HG03039 (cell line): Measurements from ENCODE around the gene CEP170.
"Not testable (repeated sequence)": the region's sequence is repeated elsewhere in the genome, so short reads cannot be mapped to it uniquely, and the experiment has no call there.

ENCODE experiments used
- ATAC-seq: cut with Tn5 transposase; IDR thresholded peaks from one replicate; pipeline ENCODE4 v1.9.1; 2021; ENCODE audit warnings: mild to moderate bottlenecking, moderate library complexity; ENCODE audit not compliant: unreplicated experiment

Gene CEP170

DNA sequence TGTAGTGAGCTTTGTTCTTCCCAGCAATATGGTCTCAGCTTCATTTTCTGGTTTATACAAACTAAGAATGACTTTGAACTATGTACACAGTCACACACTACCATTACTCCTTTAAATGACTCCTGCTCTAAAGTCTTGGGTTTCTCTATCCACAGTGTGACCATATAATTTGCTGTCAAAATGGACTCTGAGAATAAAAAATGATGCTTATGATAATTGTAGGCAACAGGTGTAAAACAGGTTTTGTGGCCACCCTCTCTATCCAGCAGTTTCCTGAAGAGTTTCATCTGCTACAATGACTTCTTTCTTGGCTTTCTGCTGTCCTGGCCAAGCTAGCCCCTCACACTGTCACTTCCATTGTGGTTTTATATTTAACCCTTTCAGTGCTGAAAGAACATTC lies 71.4 kb downstream of the CEP170 start:
- ATAC-seq = not testable (repeated sequence)

DNA sequence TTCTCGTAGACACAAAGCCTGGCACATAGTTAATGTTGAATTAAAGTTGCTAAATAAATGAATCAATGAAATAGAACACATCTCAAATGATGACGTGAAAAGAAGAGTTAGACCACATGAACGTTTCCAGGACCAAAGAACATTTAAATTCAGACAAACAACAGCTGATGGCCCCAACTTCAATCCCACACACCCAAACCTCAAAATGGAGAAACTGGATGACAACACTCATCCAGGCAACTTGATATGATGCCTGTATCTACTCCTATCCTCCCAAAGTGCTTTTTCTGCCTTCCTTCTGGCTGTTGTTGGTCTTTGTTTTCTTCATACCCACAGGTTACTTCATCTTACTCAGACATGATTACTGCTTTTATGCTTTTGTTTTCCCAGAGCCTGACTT lies 71.9 kb downstream of the CEP170 start:
- not testable (repeated sequence) for ATAC-seq

DNA sequence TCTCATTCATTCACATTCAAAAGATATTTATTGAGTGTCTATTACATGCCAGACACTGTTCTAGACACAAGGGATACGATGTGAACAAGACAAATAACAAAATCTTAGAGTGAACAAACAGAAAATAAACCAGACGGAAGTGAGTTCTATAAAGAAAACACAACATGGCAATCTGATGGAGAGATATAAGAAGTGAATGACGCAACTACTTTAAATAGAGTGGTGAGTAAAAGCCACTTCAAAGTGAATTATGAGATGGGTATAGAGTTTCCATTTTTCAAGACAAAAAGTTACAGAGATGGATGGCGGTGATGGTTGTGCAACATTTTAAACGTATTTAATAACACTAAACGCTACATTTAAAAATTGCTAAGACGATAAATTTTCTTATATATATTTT lies 75.4 kb downstream of the CEP170 start:
- ATAC-seq = no peak

DNA sequence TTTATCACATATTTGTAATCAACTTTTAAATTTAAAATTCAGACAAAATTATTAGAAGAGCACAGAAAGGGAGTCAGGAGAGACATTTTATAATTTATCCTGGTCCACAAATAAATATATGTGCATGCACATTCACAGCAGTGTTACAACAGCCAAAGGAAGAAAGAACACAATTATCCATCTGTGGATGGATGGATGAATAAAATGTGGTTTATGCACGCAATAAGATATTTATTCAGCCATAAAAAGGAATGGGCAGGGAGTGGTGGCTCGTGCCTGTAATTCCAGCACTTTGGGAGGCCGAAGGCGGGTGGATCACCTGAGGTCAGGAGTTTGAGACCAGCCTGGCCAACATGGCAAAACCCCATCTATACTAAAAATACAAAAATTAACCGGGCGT lies 77.3 kb downstream of the CEP170 start:
- not testable (repeated sequence) for ATAC-seq

DNA sequence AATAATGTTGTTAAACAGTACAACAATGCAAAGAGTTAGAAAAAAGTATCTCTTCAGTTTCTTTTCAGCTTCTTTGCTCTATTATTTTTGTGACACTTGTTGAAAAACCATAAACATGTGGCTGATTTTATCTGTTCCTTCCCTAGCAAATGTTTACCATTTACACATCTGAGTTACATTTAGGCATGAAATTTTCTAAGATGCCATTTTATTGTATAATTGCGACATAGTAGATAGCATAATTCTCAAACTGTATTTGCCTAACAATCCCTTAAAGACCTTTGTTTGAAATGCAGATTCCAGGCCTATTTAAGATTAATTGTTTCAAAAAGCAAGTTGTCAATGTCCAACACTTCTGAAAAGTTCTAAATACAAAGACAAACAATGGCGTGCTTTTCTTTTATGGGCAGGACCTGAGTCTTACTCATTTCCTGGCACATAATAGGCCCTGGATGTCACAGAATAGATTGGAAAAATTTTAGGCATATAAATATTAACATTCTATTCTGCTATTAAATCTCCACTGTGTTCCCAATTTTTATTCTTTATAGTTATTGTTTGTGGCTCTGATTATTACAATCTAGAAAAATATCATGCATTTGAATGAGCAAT lies 81.2 kb downstream of the CEP170 start:
- ATAC-seq = not testable (repeated sequence)

DNA sequence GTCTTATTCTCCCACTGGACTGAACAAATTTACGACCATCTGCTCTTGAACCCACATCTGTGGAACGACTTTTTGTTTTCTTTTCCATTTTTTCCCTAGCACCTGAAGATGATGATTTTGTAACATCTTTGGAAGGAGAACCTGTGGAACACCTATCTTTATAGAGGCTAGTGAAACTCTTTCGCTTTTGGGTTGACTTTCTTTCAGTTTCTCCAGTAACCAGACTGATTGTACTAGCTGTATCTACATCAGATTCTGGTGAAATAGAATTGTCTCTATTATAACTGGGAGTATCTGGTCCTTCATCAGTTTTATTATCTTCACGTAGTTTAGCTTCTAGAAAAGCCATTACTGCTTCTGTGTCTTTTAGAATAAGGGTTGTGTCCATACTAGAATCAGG lies 90.2 kb downstream of the CEP170 start:
- not testable (repeated sequence) for ATAC-seq

DNA sequence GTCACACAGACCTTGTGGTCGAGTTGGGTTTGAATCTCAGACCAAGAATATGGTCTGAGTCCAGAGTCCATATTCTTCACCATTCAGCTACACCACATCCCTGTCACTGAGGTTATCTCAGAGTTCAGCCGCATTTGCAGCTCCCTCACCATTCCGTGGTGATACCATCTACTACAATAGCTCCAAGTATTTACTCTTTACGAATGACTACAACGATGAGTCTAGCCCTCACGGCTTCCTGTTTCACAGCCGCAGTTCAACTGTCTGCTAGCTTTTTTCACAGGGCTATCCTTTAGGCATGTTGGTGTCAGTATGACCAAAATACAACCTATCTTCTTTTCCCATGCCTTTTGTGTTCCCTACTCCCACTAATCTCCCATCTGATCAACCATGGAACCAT lies 104.2 kb downstream of the CEP170 start:
- not testable (repeated sequence) for ATAC-seq

DNA sequence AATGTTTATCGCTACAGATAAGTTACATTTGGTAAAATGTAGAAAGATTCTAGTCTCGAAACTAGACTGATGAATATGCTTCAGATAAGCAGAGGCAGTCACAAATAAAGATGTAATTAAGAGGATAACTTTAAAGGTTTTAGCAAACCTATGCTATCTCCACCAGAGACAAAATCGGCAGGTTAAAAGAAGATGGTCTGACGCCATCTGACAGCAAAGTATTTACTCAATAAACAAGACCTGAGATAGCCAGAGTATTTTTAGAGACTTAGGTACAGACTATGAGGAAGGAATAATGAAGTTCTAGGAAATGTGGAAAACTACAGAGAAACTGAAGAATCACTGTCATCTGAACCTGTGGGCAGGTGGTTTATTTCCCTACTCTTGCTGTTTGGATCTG lies 106.0 kb downstream of the CEP170 start:
- not testable (repeated sequence) for ATAC-seq

DNA sequence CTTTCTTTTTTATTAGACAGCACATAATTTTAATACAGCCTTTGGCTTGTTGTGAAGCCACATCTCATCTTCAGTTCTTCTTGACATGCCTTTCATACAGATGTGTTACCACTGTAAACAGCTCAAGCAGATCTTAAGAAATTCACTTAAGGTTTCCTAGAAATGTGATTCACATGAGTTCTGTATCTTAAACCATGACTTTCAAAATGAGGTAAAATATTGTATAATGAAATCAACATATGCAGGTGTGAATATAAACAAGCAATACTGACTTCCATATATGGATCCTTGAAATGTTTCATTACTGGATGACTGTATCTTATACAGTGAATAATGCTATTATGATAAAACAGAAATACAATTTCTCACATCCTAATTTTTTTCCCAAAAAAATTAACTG lies 107.7 kb downstream of the CEP170 start:
- not testable (repeated sequence) for ATAC-seq

DNA sequence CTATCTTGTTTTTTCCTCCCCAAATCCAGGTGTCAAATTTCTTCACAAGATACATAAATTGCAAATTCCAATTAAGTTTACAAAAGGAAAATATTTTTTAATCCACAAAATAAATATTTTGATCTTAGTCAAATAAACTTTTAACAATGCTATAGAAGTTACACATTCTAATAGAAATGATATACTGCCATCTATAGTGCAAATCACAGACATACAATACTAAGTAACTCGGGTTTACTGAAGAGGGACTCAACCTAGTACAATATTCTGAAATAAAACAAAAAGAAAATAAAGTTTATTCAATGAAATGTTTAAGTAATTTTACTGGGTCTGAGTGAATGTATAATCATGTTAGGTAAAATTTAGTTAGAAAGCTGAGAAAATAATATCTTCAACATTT lies 114.6 kb downstream of the CEP170 start:
- not testable (repeated sequence) for ATAC-seq

DNA sequence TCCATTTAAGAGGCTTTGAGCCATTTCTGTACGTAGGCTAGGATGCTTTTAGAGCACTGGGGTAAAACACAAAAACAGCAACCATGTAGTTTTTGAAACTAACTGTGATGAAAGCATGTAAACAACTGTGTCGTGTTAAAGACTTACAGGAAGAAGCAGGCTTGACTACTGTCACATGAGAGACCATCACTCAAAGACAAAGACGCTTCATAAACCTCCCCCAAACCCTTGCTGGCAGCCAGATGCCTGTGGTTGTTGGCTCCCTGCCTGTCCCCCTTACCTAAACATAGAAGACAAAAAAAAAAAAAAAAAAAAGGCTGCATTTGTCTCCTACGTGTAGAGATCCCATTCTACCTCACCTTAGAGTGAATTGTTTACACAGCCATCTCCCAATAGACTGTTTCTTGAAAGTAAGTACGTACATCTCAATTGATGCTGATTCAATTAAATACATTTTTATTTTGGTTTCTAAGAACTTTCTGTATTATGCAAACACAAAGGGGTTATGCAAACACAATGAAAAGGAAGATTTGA lies 132.1 kb downstream of the CEP170 start:
- not testable (repeated sequence) for ATAC-seq

DNA sequence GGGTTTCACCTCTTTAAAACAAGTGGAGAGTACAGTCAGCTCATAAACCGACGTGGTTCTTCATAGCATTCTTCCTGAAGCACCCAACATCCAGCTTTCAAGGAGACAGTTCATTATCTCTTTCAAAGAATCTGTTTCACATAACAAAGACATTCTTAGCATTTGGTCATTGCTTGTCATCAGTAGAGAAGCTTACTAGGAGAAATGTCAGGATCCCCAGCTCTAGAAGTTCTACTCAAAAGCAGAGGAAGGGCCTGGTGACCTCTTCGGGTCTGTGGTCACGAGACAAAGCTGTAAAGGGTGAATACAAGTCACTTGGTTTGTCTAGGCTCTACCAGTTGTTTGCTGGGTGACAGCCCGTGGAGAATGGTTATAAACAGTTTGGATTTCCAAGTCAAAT lies 133.1 kb downstream of the CEP170 start:
- not testable (repeated sequence) for ATAC-seq

DNA sequence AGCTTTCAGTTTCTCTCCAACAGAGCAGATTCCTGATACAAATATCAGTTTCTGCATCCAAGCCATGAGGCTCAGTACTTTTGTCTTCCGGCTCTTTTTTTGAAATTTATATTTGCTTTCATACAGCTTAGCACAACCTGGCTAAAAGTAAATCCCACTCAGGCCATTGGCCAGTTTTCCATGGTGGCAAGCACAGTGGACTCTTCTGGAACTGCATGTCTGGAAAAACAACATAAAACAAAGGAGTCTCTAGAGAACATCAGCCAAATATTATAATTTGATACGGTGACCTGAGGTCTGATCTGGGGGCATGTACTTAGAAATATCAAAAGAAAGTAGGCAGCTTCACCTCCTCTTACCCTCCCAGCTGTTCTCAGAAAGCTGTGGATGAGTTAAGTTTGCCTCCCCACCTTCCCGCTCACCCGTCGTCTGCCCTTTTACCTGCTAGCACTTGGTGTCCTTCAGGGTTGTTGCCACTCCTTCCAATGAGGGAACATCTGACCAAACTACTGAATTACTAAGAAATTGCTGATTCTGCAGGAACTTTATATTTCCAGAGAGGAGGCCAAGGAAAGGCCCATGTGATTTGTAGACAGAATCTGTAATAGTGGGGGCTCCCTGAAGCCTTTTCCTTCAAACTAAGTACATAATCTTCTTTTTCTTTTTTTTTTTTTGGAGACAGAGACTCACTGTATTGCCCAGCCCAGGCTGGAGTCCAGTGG lies 136.3 kb downstream of the CEP170 start:
- not testable (repeated sequence) for ATAC-seq

DNA sequence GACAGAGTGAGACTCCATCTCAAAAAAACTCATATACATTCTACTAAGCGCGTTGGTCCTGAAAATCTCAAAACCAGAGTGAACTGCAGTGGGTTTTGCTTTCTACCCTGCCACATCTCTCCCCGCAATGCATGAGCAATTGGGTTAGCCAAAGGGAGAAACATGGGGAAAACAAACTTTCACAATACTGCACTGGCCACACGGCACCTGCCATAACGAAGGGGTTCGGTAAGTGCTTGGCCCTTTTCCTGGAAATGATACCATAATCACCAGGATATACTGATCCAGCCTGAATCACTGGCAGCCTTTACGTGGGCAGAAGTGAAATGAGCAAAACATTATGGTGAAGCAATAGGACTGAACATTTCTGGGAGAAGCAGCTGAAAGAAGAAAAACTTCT lies 138.9 kb downstream of the CEP170 start:
- not testable (repeated sequence) for ATAC-seq

DNA sequence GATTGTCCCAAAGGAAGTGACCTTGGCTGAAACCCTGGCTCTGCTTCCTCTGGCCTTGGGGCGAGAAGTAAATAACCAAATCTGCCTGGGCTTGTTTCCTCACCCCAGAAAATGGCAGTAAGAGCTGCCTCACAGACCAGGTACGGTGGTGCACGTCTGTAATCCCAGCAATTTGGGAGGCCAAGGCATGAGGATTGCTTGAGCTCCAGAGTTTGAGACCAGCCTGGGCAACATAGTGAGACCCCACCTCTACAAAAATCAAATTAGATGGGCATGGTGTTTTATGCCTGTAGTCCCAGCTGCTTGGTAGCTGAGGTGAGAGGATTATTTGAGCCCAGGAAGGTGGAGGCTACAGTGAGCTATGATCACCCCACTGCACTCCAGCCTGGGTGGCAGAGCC lies 140.3 kb downstream of the CEP170 start:
- not testable (repeated sequence) for ATAC-seq

DNA sequence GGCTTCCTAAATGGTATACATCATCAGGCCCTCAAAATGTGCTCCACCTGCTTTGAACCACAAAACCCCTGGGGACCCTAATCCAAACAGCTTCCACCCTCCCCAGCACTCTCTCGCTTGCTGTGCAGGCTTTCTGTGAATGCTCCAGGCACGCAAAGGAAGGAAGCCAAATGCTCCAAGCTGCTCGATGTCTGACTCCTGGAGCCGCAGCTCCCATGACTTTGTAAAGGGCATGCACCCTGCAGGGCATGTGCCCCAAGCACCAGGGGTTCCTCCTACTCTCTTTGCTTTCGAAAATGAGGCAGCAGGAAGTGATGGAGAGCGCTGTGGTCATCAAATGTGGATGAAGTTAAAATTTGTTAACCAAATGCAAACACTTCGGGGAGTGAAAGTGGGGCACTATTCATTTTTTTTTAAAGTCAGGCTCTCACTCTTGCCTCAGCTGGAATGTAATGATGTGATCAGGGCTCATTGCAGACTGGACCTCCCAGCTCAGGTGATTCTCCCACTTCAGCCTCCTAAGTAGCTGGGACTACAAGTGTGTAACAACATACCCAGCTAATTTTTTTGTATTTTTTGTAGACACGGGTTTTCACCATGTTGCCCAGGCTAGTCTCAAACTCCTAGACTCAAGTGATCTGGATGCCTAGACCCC lies 140.9 kb downstream of the CEP170 start:
- ATAC-seq = peak; percentile 84

DNA sequence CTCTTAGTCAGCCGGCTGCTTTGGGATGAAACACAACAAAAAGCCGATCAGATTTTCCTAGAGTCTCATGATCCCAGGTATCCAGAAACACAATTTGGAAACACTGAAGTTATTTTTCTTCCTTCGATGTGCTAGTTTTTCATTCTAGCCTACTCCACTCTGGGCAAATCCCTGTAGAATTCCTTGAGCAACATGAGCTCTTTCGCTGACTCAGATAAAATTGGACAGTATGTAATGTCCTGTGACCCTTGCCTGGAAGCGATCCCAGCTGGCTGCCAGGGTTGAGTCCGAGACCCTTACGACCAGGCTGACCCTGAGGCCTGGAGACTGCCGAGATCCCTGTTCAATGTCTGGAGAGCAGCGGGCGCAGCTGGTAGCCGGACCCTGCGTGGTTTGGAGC lies 147.9 kb downstream of the CEP170 start:
- not testable (repeated sequence) for ATAC-seq

DNA sequence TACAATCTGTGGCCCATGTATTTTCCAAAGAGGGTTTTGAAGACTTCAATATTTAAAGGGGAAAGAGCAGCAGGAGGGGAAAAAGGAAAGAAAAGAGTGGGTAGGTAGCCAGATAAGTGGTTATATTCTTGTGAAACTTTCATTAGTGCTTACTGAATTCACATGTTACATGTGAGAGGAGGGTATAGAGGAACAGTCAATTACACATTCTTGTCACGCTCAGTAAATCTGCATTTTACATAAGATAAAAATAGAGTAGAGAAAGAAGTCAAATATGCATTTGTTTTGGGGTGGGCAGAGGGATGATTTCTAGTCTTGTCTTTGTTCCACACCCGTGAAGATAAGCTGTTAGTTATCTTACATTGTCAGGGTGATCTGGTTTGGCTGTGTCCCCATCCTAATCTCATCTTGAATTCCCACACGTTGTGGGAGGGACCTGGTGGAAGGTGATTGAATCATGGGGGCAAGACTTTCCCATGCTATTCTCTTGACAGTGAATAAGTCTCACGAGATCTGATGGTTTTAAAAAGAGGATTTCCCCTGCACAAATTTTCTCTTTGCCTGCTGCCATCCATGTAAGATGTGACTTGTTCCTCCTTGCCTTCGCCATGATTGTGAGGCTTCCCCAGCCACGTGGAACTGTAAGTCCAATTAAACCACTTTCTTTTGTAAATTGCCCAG lies 149.3 kb downstream of the CEP170 start:
- not testable (repeated sequence) for ATAC-seq

DNA sequence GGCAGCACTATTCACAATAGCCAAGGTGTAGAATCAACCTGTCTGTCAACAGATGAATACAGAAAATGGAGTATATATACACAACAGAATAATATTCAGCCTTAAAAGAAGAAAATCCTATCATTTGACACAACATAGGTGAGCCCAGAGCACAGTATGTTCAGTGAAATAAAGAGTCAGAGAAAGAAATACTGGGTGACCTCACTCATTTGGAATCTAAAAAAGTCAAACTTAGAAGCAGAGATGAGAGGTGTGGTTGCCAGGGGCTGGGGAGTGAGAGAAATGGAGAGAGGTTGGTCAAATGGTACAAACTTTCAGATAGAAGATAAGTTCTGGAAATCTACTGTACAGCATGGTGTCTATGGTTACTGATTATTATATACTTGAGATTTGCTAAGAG lies 150.0 kb downstream of the CEP170 start:
- not testable (repeated sequence) for ATAC-seq

DNA sequence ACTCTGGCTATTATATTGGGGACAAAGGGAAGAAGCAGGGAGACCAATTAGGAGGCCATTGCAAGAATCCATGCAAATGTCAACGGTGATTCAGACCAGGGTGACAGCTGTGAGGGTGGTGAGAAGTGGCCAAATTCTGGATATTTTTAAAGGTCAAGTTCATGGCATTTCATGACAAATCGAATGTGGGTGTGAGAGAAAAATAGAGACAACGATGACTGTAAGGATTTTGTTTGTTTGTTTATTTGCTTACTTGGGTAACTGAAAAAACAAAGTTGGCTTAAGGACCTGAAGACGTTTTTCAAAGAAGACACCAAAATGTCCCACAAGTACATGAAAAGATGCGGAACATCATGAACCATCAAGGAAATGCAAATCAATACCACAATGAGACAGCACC lies 150.6 kb downstream of the CEP170 start:
- ATAC-seq = not testable (repeated sequence)

DNA sequence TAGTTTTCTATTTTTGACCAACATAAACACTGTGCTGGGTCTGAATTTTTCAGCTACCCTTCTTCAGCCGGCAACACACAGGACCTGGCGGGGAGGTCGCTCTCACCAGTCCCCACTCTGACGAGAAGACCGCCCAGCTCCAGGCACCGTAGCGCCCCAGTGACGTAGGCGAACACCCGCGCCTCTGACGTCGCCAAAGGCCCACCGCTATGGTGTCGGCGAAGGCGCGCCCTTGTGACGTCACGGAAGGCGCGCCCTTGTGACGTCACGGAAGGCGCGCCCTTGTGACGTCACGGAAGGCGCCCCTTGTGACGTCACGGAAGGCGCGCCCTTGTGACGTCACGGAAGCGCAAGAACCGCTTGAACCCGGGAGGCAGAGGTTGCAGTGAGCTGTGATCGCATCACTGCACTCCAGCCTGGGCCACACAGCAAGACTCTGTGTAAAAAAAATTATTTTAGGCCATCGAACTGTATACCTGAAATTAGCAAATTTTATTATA lies 153.5 kb downstream of the CEP170 start:
- ATAC-seq = peak; percentile 89
